ENCODE results near the gene DIP2C.
A peak's percentile ranks its signal among the peaks of the same experiment; 100 is the strongest.
"Not testable (repeated sequence)": the region's sequence is repeated elsewhere in the genome, so short reads cannot be mapped to it uniquely, and the experiment has no call there.

Gene DIP2C

GRCh38 chr10:656883-657282 lies 32.6 kb downstream of the DIP2C start:
- DNase-seq, result no peak

DNA sequence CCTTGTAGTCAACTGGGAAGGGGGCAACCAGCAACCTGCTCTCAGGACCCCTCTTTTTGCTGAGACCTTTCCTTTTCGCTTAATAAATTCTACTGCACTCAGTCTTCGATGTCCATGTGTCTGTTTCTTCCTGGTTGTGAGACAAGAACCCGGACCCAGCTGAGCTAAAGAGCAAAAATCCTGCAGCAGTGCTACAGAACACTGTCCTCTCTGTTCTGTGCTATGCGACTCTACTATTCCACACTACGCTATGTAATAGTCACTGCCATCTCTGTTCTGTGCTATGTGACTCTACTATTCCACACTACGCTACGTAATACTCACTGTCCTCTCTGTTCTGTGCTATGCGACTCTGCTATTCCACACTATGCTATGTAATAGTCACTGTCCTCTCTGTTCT lies 34.3 kb downstream of the DIP2C start:
- DNase-seq, result no peak

DNA sequence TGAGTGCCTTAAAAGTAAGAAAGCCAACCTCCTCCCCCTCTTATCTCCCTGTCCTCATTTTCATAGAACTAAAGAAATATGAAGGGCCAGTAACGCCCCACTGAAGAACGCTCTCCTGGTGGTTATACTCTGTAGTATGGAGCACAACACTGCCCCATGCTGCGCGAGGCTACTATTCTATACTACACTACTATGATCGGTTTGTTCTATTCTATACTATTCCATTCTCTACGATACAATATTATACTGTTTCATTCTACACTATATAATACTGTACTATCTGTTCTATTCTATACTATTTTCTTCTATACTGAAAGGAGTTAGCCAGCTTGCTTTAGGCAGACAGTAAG lies 34.8 kb downstream of the DIP2C start:
- no peak for DNase-seq

GRCh38 chr10:653991-654646 lies 35.3 kb downstream of the DIP2C start:
- DNase-seq, result no peak

GRCh38 chr10:652832-653459 lies 36.5 kb downstream of the DIP2C start:
- DNase-seq, result not testable (repeated sequence)

DNA sequence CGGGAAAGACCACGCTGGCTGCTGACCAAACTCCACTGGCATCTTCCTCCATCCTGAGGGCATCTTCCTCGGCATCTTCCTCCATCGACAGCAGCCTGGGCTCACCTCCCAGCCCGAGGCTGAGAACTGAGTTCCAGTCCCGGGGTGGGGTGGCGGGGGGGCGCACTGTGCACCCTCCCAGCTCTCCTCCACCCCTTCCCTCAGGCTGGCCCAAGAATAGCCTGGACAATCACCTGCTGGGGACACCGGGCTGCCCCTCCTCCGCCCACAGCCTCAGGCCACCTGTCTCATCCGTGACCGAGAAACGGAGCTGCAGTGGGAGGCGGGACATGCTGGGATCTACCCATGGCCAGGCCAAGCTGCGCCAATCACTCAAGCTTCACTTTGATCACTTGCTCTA lies 37.2 kb downstream of the DIP2C start:
- peak in 1 of 14 donors; percentile 84 for DNase-seq

GRCh38 chr10:651692-652091 lies 37.8 kb downstream of the DIP2C start:
- DNase-seq, result no peak

DNA sequence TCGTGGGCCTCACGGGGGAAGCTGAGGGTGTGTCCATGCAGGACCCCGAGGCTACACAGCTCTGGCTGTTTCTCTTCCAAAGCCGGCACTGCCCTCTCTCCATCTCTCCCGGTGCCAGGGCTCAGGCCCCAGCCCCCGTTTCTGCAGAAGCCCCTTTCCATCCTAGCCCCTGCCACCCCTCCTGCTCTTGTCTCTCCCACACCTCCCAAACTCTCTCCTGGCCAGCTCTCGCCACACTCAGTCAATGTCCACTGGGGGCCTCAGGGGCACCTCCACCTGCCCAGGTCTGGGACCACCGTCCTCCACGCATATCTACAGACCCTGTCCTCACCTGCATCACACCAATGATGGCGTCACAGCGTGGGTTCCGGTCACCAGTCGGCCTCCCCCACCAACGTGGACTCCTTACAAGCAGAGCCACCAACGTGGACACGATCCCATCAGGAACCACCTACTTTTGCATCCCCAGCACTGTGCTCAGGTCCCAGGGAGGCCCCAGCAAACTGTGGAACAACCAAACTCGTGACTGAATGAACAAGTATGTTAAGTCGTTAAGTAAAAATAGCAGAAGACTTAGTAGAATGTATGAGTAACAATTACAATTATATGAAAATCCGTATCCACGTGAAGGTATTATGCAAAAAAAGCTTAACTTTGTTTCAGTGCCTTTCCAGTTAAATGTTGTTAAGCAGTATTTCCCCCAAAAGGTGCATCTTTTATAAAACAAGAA lies 38.4 kb downstream of the DIP2C start:
- DNase-seq, result no peak

DNA sequence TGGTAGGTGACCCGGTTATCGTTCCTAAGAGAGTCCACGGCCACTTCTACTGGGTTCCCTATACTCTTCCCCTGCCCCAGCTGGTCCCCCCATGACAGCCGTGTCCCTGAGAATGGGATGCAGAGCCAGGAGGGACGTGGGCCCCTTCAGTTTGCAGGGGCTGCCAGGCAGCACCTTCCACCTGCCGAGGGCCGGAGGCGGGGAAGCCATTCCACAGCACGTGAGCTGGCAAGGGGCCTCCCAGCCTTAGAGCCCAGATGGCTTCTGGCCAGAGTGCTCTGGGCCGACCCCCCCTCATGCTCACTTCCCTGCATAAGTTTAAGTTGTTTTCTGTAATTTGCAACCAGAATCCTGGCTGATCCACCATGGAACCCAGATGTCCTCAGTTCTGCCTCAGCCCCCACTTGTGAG lies 39.0 kb downstream of the DIP2C start:
- DNase-seq, result no peak

- DNase-seq, result no peak
Observed at GRCh38 chr10:649798-650440, 39.5 kb downstream of the DIP2C start.

DNA sequence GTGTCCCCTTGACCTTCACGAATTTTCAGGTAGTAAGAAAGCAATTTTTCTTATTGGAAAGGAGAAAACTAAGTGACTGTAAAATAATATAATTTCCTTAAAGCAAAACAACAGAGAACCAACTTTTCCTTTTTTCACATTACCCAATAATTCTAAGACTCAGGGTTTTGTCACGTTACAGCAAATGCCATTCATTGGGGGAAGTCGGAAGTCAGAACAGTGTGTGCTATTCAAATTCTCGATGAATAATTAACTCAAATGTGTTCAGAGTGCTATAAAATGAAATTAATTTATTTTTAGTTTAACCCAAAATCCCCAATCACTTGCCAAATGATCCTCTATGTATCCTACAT lies 40.0 kb downstream of the DIP2C start:
- no peak for DNase-seq

DNA sequence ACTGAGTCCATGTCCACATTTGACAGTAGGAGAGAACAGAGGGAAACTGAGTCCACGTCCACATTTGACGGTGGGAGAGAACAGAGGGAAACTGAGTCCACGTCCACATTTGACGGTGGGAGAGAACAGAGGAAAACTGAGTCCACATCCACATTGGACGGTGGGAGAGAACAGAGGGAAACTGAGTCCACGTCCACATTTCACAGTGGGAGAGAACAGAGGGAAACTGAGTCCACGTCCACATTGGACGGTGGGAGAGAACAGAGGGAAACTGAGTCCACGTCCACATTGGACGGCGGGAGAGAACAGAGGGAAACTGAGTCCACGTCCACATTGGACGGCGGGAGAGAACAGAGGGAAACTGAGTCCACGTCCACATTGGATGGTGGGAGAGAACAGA lies 42.4 kb downstream of the DIP2C start:
- not testable (repeated sequence) for DNase-seq

- no peak for DNase-seq
Observed at GRCh38 chr10:646118-646524, 43.3 kb downstream of the DIP2C start.

GRCh38 chr10:644943-645334 lies 44.5 kb downstream of the DIP2C start:
- no peak for DNase-seq

- no peak for DNase-seq
Observed at GRCh38 chr10:644076-644942, 45.2 kb downstream of the DIP2C start.

- DNase-seq, result no peak
Observed at GRCh38 chr10:642186-642890, 47.1 kb downstream of the DIP2C start.

DNA sequence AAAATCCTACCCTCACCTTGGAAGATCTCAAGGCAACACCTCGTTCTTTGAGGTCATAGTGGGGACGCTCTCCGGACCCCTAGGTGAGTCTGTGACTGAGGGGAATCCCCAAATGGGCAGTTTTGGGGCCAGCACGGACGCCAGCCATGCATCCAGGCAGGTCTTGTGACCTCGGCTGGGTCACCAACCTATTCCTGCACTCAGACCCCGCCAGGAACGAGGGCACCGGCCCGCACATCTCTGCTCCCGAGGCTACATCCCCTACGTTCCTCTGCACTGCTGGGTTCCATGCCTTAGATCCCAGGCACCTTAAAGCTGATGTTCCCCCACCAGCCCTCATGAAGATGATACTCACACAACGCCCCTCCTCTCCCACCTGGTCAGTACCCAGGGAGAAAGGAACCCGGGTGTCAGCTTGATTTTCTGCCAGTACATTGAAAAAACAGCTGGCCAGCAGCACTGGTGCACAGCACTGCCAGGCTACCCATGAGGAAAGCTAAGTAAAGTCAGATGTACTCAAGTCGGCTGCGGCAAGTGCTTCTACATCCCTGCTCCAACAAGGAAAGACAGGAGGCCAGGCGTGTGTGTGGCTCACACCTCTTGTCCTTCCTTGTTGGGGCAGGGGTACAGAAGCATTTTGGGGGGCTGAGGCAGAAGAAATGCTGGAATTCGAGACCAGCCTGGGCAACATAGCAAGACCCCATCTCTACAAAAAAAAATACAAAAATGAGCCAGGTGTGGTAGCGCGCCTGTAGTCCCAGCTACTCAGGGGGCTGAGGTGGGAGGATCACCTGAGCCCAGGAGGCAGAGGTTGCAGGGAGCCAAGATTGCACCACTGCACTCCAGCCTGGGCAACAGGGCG lies 48.1 kb downstream of the DIP2C start:
- no peak for DNase-seq

DNA sequence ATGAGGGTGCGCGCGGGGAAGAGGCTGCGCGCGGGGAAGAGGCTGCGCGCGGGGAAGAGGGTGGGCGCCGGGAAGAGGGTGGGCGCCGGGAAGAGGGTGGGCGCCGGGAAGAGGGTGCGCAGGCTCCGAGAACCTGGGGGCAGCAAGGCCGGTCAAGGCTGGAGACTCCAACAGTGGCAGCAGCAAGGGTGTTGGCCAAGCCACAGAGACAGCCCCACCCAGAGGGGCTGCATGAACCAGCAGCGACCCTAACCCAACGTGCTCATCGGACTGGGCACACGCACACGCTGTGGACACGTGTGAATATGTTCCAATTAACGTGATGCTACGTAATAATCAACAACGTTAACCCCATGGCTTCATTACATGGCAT lies 48.8 kb downstream of the DIP2C start:
- no peak for DNase-seq

DNA sequence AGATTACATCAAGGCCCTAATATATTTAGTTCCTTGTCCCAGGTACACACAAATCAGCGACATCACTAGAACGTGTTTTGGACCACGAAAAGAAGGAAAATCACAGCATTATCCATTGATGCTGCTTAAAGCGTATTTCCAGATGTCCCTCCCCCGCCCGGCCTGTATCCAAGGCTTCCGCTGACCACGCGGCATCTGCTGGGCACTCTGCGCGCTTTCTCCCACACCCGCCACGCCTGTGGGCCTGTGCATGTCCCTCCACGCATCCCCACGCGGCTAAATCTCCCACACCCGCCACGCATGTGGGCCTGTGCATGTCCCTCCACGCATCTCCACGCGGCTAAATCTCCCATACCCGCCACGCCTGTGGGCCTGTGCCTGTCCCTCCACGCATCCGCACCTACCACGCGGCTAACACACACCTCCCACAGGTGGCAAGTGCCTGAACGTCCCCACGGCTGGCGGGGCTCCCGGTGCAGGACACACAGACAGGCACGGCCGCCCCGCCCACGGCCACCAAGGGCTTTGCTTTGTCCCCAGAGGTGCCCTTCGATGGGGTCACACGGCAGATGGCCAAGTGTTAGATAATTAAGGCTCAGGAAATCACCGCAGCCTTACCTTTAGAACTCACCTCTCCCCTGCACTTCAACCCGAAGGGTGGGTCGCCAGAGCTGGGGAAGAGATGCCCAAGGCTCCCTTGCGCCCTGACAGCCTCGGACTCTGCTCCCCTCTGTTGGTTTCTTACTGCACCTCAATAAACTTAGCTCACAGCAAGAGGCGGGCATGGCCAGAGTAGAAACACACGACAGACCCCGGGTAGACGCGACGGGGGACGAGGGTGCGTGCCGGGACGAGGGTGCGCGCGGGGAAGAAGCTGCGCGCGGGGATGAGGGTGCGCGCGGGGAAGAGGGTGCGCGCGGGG lies 49.5 kb downstream of the DIP2C start:
- no peak for DNase-seq

Data from C1 segment of cervical spinal cord (tissue), 14 donors.